HG02943 (cell line): ENCODE results near the gene PGM2L1.
"Not testable (repeated sequence)": the region's sequence is repeated elsewhere in the genome, so short reads cannot be mapped to it uniquely, and the experiment has no call there.

ENCODE experiments used
- ATAC-seq: cut with Tn5 transposase; IDR thresholded peaks from one replicate; pipeline ENCODE4 v1.9.1; 2021; ENCODE audit warnings: mild to moderate bottlenecking, low read depth, moderate library complexity; ENCODE audit not compliant: unreplicated experiment

PGM2L1 gene

GRCh38 chr11:74345420-74345819 is 52.8 kb downstream of the PGM2L1 start:
- no peak for ATAC-seq

- no peak for ATAC-seq
Measured at GRCh38 chr11:74341921-74342320, 56.3 kb downstream of the PGM2L1 start.

GRCh38 chr11:74339619-74340018 is 58.6 kb downstream of the PGM2L1 start:
- ATAC-seq: no peak

GRCh38 chr11:74338963-74339362 is 59.3 kb downstream of the PGM2L1 start:
- ATAC-seq: no peak

- ATAC-seq: no peak
Measured at GRCh38 chr11:74333193-74333592, 65.0 kb downstream of the PGM2L1 start.

GRCh38 chr11:74332291-74332690 is 65.9 kb downstream of the PGM2L1 start:
- ATAC-seq: no peak

GRCh38 chr11:74331000-74331399 is 67.2 kb downstream of the PGM2L1 start:
- ATAC-seq: not testable (repeated sequence)

- no peak for ATAC-seq
Measured at GRCh38 chr11:74330075-74330858, 68.0 kb downstream of the PGM2L1 start.

GRCh38 chr11:74327076-74327475 is 71.2 kb downstream of the PGM2L1 start:
- ATAC-seq: no peak

GRCh38 chr11:74326665-74327064 is 71.6 kb downstream of the PGM2L1 start:
- no peak for ATAC-seq

GRCh38 chr11:74325649-74326645 is 72.3 kb downstream of the PGM2L1 start:
- no peak for ATAC-seq

GRCh38 chr11:74322667-74323066 is 75.6 kb downstream of the PGM2L1 start:
- no peak for ATAC-seq

GRCh38 chr11:74321487-74322188 is 76.6 kb downstream of the PGM2L1 start:
- ATAC-seq: no peak

GRCh38 chr11:74320538-74320937 is 77.7 kb downstream of the PGM2L1 start:
- no peak for ATAC-seq

- no peak for ATAC-seq
Measured at GRCh38 chr11:74319139-74319816, 79.0 kb downstream of the PGM2L1 start.

GRCh38 chr11:74318241-74318932 is 79.8 kb downstream of the PGM2L1 start:
- no peak for ATAC-seq

- ATAC-seq: no peak
Measured at GRCh38 chr11:74316772-74317505, 81.3 kb downstream of the PGM2L1 start.

- ATAC-seq: no peak
Measured at GRCh38 chr11:74312326-74312725, 85.9 kb downstream of the PGM2L1 start.

- ATAC-seq: no peak
Measured at GRCh38 chr11:74311352-74311926, 86.8 kb downstream of the PGM2L1 start, which contains the start of gene P4HA3. Gene P4HA3, minus strand, starts transcription at chr11:74311640. Its CDS starts 29 bp downstream, at chr11:74311611.
